Fibroblast of pulmonary artery (primary cell): ENCODE data around the gene ALDH1B1.
"Not testable (repeated sequence)": the region's sequence is repeated elsewhere in the genome, so short reads cannot be mapped to it uniquely, and the experiment has no call there.

Experiments used
- DNase-seq: peaks from one replicate; pipeline ENCODE4 v3.0.0-alpha.2; 2010; ENCODE audit warnings: low read depth
- H3K4me3 ChIP-seq: replicated peaks from 2 replicates; pipeline ENCODE4 v1.5.1; 2011; ENCODE audit warnings: low read depth, mild to moderate bottlenecking, control low read depth, low read length, moderate library complexity
- CTCF ChIP-seq: IDR thresholded peaks from 2 replicates; pipeline ENCODE4 v1.5.1; 2011; ENCODE audit warnings: mild to moderate bottlenecking, control low read depth, low read length, inconsistent platforms; ENCODE audit errors: missing control alignments

The ALDH1B1 gene

DNA sequence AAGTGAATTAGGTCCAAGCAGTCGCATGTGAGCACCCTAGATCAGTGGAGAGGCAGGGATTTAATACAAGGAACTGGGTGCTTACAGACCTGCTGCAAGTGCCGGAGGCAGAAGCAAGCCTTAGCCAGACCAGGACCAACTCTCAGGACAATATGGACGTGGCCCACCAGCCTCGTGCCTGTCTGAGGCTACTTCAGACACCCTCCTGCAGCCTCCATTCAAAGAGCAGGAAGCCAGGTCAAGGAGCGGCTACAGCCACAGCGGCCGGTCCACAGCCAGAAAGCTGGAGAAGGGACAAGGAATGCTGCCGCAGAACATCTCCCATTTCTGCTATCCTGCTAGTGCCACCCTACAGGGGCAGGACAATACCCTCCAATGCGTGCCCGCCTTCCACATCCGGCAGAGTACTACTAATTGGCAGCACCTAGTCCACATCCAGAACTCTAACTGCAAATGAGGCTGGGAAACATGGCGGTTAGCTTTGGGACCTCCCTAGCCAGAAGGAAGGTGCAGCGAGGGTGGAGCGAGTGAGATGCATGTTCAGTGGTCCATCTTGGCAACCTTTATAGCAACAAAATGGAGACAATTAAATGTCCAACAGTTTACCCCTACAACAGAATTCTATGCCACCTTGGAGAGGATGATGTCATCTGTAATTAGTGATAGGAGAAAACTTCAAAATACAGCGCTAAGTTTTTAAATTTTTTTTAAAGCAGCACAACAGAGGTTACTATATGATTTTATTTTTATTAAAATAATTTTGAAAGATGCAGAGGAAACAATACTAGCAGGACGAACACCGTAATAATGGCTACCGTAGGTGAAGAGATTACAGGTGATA lies 1.0 kb upstream of the ALDH1B1 start:
- H3K4me3 ChIP-seq: peak overlapping the region; percentile 86
- no peak for TF ChIP-seq CTCF
- DNase-seq: no peak

- peak overlapping the region; percentile 86 for H3K4me3 ChIP-seq
- no peak for TF ChIP-seq CTCF
- DNase-seq: no peak
Observed at GRCh38 chr9:38393128-38393796, 760 bp downstream of the ALDH1B1 start.

DNA sequence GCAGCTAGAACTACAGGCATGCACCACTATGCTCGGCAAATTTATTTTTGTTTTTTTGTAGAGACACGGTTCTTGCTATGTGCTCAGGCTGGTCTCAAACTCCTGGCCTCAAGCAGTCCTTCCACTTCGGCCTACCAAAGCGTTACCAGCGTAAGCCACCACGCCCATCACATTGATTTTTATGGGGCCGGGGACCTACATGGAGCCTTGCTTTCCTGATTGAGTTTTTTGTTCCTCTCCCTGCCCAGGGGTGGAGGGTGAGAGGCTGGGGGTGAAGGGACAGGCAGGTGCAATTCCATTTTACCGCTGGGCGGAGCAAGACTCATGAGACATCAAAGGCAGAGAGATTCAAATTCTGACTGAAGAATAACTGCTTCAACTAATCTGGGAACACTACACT lies 1.9 kb downstream of the ALDH1B1 start:
- no peak for DNase-seq
- H3K4me3 ChIP-seq: no peak overlapping the region
- no peak for TF ChIP-seq CTCF

GRCh38 chr9:38395653-38396370 lies 3.3 kb downstream of the ALDH1B1 start:
- no peak for DNase-seq
- no peak for TF ChIP-seq CTCF
- no peak overlapping the region for H3K4me3 ChIP-seq

DNA sequence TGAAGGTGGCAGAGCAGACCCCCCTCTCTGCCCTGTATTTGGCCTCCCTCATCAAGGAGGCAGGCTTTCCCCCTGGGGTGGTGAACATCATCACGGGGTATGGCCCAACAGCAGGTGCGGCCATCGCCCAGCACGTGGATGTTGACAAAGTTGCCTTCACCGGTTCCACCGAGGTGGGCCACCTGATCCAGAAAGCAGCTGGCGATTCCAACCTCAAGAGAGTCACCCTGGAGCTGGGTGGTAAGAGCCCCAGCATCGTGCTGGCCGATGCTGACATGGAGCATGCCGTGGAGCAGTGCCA lies 3.8 kb downstream of the ALDH1B1 start:
- no peak for DNase-seq
- no peak for TF ChIP-seq CTCF
- H3K4me3 ChIP-seq: no peak overlapping the region

DNA sequence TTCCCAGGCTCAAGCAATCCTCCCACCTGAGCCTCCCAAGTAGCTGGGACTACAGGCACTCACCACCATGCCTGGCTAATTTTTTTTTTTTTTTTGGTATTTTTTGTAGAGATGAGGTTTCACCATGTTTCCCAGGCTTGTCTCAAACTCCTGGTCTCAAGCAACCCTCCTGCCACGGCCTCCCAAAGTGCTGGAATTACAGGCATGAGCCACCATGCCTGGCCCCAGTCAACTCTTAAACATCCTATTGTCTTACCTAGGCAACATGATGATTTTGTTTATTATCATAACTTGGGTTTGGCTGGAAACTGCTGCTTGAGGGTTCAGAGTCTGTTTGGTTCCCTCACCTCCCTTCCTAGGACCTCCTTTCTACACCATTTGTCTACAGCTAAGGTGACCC lies 6.7 kb downstream of the ALDH1B1 start:
- not testable (repeated sequence) for DNase-seq, H3K4me3 ChIP-seq

- H3K4me3 ChIP-seq: no peak overlapping the region
- no peak for DNase-seq
- no peak for TF ChIP-seq CTCF
Observed at GRCh38 chr9:38401994-38402393, 9.5 kb downstream of the ALDH1B1 start.
